Amygdala (tissue), 56 donors: Measurements from ENCODE around the gene RASL11B.
A peak's percentile ranks its signal among the peaks of the same experiment; 100 is the strongest.

Source experiments
- DNase-seq, 56 donors: peaks; one replicate each; lab custom pipeline; 2025; lab: John Stamatoyannopoulos, UW

RASL11B gene

DNA sequence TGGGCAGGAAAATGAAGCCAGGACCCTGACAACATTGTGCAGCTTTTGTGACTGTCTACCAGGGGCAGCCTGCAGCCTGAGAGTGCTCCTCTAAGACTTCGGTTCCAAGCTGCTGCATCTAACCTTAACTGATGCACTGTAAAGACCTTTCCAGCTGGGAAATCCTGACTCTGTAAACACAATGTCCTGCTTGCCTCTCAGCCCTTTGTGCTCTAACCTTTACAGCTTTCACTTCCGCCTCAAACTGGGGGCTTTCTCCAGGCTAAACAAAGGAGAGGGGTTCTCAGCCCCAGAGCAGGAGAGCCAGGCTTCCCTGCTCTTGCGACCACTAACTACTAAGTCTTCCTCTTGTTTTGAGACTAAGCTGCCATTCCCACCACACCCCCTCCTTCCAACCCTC, 19.3 kb upstream of the RASL11B start:
- DNase-seq: no peak

DNA sequence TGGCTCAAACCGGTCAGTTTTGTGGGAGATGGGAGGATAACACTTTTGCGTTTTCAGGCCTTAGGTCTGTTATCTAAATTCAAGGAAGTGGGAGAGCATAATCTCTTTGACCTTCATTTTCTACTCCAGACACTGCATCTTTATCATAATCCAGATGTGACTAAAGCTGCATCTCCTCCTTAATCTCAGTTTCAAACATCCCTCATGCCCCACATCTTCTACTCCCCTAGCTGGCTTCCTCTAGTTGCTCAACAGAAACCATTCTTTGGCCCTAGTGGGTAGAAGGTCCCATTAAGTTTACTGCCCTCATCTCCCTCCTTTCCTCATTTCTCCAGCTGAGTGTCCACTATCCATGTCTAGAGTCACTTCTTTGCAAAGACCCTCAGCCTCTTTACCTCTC, 18.8 kb upstream of the RASL11B start:
- no peak for DNase-seq

GRCh38 chr4:52843958-52844357, 18.2 kb upstream of the RASL11B start:
- DNase-seq: peak in 18 of 56 donors; percentile 7 to 59 (median 13)

- DNase-seq: no peak
Measured at GRCh38 chr4:52844596-52844995, 17.5 kb upstream of the RASL11B start.

DNA sequence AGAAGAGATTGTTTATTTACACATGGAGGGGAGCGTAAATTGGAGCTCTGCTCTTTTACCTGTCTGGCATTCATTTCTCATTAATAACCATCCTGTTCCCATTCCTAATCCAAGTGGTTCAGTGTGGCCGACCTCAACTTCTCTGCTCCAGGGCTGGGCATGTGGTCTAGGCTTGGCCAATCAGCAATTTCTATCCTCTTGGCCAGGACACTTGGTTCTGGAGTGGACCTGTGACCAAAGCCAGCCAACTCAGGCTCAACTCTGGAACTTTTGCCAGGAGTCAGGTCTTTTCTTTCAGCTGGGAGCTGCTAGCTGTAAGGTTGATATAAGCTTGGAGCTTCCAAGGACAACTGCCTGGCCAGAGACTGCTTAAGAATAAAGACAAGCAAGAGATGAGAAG, 15.6 kb upstream of the RASL11B start:
- no peak for DNase-seq

GRCh38 chr4:52848254-52848653, 13.9 kb upstream of the RASL11B start:
- DNase-seq: no peak

DNA sequence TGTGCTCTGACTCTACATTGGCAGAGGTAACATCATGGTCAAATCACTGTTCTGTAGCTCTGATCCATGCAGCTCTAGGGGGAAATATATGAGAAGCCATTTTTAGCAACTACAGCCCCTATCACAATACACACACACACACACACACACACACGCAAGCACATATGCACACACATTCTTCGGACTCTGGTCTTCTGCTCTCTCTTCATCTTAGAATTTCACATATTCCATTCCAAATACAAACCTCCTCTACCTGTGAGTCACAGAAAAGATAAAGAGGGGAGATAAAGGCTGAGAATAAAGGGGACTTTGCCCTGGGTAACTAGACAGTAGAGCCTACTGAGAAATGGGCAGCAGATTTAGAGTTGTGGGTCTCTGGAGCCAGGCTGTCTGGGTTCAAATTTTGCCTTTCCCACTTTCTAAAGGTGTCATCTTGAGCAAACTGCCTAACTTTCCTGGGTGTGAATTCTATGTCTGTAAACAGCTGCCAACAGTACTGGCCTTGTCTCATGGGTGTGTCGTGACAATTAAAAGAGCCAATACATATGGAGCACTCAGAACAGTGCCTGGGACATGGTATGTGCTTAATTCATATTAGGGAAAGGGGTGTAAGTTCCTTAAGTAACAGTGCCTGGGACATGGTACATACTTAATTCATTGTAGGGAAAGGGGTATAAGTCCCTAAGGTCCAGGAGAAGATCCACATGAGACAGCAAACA, 11.6 kb upstream of the RASL11B start:
- no peak for DNase-seq

DNA sequence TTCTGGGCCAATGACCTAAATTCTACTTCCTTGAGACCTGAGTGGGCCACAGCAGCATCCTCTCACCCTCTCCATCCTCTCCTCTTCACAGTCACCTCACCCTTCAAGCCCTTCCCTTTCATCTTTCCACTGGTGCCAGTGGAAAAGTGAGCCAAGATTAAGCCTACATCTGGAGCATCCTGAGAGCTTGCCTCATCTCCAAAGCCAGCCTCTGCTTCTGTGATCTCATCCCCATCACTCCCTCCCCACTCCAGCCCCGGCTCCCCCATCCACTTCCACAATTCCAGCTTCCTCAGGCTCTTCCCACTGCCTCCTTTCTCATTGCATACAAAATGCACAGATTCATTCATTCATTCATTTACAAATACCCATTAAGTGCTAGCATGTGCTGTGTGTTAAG, 10.1 kb upstream of the RASL11B start:
- no peak for DNase-seq

- DNase-seq: no peak
Measured at GRCh38 chr4:52852711-52853110, 9.4 kb upstream of the RASL11B start.

GRCh38 chr4:52853351-52853750, 8.8 kb upstream of the RASL11B start:
- no peak for DNase-seq

DNA sequence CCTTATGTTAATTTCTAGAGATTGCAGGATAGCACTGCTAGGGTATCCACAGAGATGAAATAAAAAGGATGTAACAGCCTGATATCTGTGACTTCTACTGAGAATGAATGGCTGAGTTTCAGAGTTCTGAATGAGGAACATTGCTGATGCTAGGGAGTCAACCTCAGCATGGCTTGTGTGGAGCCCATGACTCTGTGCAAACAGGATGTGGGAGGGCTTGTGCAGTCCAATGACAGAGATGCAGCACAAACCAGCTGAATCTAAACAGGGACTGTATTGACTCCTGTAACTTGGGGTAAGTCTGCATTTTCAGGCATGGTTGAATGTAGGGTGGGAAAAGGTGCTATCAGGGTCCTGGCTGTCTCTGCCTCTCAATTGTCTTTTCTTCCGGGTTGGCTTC, 5.3 kb upstream of the RASL11B start:
- DNase-seq: no peak

DNA sequence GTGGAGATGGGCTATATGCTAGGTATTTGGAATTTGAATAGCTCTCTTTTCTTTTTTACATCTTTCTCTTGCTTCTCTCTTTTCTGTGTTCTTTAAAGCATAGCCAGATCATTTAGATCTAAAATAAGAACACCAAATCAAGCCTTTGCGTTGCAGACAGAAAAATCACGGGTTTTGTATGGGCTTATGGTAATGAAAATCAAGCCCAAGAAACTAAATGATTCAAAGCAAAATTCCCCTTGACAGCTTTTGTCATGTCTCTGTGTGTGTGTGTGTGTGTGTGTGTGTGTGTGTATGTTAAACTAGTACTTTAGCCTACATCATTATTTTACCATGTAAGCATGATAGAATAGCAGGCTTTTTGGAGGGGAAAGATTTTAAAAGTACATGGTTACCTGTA, 1.8 kb upstream of the RASL11B start:
- no peak for DNase-seq

- DNase-seq: peak in 5 of 56 donors; percentile 8 to 75 (median 24)
Measured at GRCh38 chr4:52861171-52861823, 820 bp upstream of the RASL11B start.

DNA sequence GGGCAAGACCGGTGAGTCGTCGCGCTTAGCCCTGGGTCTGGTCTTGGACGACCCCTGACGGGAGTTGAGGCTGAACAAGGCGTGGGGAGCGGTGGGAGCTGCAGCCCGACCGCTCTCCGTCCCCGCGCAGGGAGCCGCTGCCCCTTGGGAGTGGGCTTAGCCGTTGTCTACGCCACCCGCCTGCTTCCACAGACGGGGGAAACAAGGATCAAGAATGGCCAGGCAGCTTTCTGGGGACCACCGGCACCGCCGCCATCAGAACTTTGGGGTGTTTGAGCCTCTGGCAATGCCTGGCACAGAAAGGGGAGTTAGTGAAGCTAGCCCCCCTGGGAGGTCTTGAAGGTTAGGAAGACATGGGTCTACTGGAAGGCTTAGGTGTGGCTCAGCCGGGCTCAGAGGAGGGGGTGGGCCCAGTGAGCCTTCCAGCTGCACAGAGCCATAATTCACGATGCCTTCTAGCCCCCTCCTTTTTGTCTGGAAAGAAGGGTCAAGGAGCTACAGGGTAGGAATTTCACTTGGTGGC, 583 bp downstream of the RASL11B start:
- no peak for DNase-seq

GRCh38 chr4:52863324-52863723, 1.2 kb downstream of the RASL11B start:
- no peak for DNase-seq

- no peak for DNase-seq
Measured at GRCh38 chr4:52864793-52865192, 2.7 kb downstream of the RASL11B start.

DNA sequence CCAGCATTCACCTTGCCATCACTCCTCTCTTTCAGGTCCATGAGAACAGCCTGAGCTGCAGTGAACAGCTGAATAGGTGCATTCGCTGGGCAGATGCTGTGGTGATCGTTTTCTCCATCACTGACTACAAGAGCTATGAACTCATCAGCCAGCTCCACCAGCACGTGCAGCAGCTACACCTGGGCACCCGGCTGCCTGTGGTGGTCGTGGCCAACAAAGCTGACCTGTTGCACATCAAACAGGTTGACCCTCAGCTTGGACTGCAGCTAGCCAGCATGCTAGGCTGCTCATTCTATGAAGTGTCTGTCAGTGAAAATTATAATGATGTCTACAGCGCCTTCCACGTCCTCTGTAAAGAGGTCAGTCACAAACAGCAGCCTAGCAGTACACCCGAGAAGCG, 3.2 kb downstream of the RASL11B start:
- no peak for DNase-seq

DNA sequence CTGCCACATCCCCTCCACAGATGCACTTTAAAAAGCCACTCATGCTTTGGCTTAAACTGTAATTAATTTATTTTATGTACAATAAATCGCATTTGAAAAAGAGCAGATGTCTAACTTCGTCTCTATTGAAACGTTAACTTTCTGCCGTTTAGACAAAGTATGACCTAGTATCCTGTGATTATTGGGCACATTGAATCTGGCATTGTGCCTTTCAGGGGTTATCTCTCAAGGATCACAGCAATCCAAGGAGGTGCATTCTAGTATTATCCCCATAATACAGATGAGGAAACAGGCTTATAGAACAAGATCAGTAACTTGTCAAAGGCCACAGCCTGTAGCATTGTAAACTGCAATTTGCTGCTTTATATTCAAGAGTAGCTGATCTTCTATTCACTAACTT, 4.6 kb downstream of the RASL11B start:
- DNase-seq: no peak

DNA sequence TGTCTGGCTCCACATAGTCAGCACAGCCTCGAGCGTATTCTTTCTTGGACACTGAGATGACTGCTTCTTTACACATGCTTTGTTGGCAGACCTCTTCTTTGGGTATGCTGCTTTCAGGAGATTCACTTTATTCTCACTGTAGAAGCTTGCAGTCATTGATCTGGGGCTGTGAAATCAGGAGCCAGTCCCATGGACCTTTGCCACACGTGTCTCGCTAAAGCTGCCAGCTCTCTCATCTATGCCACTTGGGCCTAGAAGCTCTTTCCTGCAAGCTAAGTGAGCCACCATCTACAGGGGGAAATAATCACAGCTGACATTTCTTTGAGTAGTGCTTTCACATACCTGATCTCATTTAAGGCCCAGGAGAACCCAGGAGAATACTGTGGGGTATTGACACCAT, 5.0 kb downstream of the RASL11B start:
- no peak for DNase-seq

- DNase-seq: peak in 27 of 56 donors; percentile 2 to 40 (median 15)
Measured at GRCh38 chr4:52868133-52868532, 6.0 kb downstream of the RASL11B start.

DNA sequence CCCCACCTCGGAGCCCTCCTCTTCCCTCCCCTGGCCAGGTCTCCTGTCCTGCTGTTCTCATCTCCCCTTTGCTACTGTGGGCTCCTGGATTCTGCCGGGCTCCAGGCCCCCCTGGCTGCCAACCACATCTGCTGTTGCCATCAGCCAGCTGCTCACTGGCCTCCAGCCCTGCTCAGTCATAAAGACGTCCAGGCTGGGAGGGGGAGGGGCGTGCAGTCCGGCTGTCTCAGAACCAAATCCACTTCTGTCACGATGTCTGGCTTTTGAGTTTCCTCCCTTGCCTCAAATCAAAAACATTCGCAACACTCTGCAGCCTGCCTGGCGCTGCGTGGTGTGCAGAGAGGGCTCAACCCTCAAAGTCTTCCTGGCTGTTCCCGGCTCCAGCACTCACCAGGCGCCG, 7.1 kb downstream of the RASL11B start:
- peak in 44 of 56 donors; percentile 3 to 73 (median 42) for DNase-seq

DNA sequence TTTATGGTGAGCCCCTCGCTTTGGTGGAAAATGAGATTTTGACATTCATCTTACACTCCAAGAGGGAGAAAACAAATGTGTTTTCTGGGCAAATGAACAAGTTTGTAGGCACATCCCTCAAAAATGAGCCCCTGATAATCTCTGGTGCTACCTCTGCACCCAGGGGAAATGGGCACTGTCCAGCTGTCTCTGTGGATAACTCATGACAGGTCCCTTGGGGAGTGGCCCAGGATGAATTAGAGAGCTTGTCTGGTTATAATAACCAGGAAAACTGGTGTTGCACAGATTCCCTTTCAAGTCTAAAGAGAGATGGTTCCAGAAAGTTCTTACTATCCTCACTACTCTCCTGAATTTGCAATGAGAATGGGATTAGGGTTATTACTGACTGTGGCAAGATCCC, 7.5 kb downstream of the RASL11B start:
- no peak for DNase-seq
